Mammary epithelial cell (primary cell): ENCODE results near the gene GRAMD2A.

Experiments used
- EZH2 ChIP-seq: IDR thresholded peaks from 2 replicates; pipeline ENCODE4 v1.6.1; 2012; ENCODE audit warnings: low read length, inconsistent platforms, borderline replicate concordance
- TF ChIP-seq, protein P1 (sequence below), 2 donors: IDR thresholded peaks in 1 of 2; conservative IDR thresholded peaks in 1 of 2; 2 replicates each; pipeline ENCODE4 v1.5.1; 2011 to 2012; ENCODE audit warnings: inconsistent platforms in 2 of 2, low read length in 2 of 2, mild to moderate bottlenecking in 2 of 2, control low read depth in 1 of 2, low read depth in 1 of 2; ENCODE audit not compliant: insufficient read depth in 1 of 2; ENCODE audit errors: extremely low read depth in 1 of 2

DNA sequence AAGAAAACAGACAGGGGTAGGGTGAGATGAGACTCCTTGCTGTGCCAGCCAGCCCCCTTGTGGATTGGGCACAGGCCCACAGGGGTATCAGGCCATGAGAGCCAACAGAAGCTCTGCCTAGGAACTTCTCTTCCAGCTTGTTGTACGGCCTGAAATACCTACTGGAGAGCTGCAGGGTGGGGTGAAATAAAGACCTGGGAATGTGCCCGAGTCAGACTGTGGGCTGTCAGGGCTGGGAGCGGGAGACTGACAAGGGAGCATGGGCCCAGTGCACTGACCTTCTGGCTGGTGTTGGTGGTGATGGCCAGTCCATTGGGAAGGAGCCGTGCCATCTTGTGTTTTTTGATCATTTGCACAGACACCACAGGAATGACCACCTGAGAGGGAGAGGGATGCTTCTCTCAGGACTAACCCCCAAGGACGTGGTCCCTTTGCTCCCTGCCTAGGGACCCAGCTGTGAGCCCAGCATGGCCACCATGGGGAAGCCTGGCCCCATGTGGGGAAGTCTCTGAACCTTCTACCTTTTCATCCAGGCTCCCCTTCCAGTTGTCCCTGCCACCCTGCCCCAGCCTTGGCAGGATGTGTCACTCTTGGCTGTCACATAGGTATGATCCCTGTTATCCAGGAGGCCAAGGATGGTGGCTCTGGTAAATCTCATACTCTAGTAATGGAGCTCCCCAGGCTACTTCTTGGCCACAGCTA is 30.7 kb downstream of the GRAMD2A start:
- TF ChIP-seq, protein P1, sequence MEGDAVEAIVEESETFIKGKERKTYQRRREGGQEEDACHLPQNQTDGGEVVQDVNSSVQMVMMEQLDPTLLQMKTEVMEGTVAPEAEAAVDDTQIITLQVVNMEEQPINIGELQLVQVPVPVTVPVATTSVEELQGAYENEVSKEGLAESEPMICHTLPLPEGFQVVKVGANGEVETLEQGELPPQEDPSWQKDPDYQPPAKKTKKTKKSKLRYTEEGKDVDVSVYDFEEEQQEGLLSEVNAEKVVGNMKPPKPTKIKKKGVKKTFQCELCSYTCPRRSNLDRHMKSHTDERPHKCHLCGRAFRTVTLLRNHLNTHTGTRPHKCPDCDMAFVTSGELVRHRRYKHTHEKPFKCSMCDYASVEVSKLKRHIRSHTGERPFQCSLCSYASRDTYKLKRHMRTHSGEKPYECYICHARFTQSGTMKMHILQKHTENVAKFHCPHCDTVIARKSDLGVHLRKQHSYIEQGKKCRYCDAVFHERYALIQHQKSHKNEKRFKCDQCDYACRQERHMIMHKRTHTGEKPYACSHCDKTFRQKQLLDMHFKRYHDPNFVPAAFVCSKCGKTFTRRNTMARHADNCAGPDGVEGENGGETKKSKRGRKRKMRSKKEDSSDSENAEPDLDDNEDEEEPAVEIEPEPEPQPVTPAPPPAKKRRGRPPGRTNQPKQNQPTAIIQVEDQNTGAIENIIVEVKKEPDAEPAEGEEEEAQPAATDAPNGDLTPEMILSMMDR (conservative IDR thresholded peaks at IDR 0.05 in 1 of 2, IDR thresholded peaks at IDR 0.05 in 1 of 2; ENCODE audit: extremely low read depth in 1 of 2, insufficient read depth in 1 of 2, low read depth in 1 of 2, low read length in 2 of 2), result no peak
- TF ChIP-seq EZH2, result no peak
